GM12878 (cell line): ENCODE results near the gene TAF4. TPM values are rescaled to one million over a fixed set of nuclear protein-coding genes. Genes with fewer than 3 reads are reported as not detected.

Experiments
- CUX1 ChIP-seq: IDR thresholded peaks from 2 replicates; pipeline ENCODE4 v1.6.1; 2012; ENCODE audit warnings: improper control_type of control experiment, low read depth, low read length; ENCODE audit not compliant: insufficient replicate concordance
- E2F4 ChIP-seq: IDR thresholded peaks from 2 replicates; pipeline ENCODE4 v1.6.1; 2012; ENCODE audit warnings: low read depth, low read length, improper control_type of control experiment
- ELK1 ChIP-seq: IDR thresholded peaks from 2 replicates; pipeline ENCODE4 v1.6.1; 2012; ENCODE audit warnings: low read depth, low read length, improper control_type of control experiment
- polyA plus RNA-seq, 11 experiments: library from polyadenylated mRNA; depleted of rRNA in 4 of 11; unstranded in 6 of 11; stranded (reverse) in 5 of 11; fragments of >200 nt; fragmentation: Nextera tagmentation in 4 of 11; fragmentation: Illumina TruSeq in 1 of 11; extraction: Ambion mirVana in 4 of 11; extraction: Trizol in 1 of 11; gene quantifications; 1 replicate in 1 of 11; 2 replicates in 10 of 11; pipeline versions ENCODE4 v1.2.1 to v1.2.3, GENCODE V29; 2011 to 2016; ENCODE audit warnings: inconsistent platforms in 2 of 11, missing spikeins in 2 of 11, low read depth in 1 of 11
- total RNA-seq, 4 experiments: library from RNA; depleted of rRNA in 3 of 4; stranded (reverse); fragments of >200 nt in 3 of 4; fragmentation: Illumina TruSeq in 1 of 4; extraction: Trizol in 1 of 4; gene quantifications; 2 replicates each; pipeline versions ENCODE4 v1.2.1 to v1.2.3, GENCODE V29; 2013 to 2021

Gene TAF4
- total and polyA plus RNA-seq, 10 of the 15 experiments (the other 5 are each of a cell fraction or from before 2014, with no cell fraction given): 0.39 to 16.9 (median 3.4) TPM

- TF ChIP-seq ELK1 (no peak), E2F4 (no peak), CUX1 (no peak)
- TF ChIP-seq, all 136 proteins: peak for 0
These were observed 125.9 kb downstream of the TAF4 start (continued) for GRCh38 chr20:61939691-61940360.
